HCT116 (cell line): ENCODE measurements around the gene PDK1. TPM values are rescaled to one million over a fixed set of nuclear protein-coding genes. Genes with fewer than 3 reads are reported as not detected.

Experiments
- ATAC-seq: fragments of 200-7000 bp; cut with Tn5 transposase; 2 replicates; pipeline ENCODE4 v1.9.1; 2020; ENCODE audit warnings: mild to moderate bottlenecking, moderate library complexity
- BruUV-seq: library from RNA; stranded (reverse); fragments of 400-500 nt; replicated peaks from 2 replicates; lab custom pipeline; 2021; lab: Mats Ljungman, UMichigan
- CTCF ChIA-PET: fragments of 300-600 bp; sonication (Branson Sonifier 250); formaldehyde crosslinking; loops from one replicate; lab custom pipeline; 2021; ENCODE audit warnings: antibody characterized with exemption; lab: Charles Lee
- POLR2A ChIA-PET: fragments of 300-600, 350-600 bp; sonication (Branson Sonifier 250); formaldehyde crosslinking; loops from one replicate; lab custom pipeline; 2021; ENCODE audit warnings: antibody characterized with exemption; lab: Charles Lee
- RAD21 ChIA-PET, 2 experiments: fragments of 300-600 bp; sonication (Branson Sonifier 250); formaldehyde crosslinking; loops; one replicate each; lab custom pipeline; 2023; ENCODE audit warnings: low total read pairs in 2 of 2; ENCODE audit not compliant: uncharacterized antibody in 2 of 2, unreplicated experiment in 2 of 2, low non-redundant PET in 1 of 2; lab: Charles Lee
- DNase-seq: peaks from one replicate; pipeline ENCODE4 v3.0.0-alpha.2; 2010; ENCODE audit warnings: low read depth, low spot score
- H2AFZ ChIP-seq: fragments of 200-600 bp; shearing (Covaris generic), sonication (generic); 2 replicates; pipeline ENCODE4 v1.6.1; 2017; ENCODE audit warnings: low read depth, mixed run types, mixed read lengths, antibody characterized with exemption, low read length; ENCODE audit not compliant: poor library complexity, severe bottlenecking
- H3K27ac ChIP-seq: 2 replicates; pipeline ENCODE4 v1.5.1; 2012; ENCODE audit warnings: low read depth, low read length
- H3K27me3 ChIP-seq: fragments of 200-600 bp; sonication (generic); 2 replicates; pipeline ENCODE4 v1.6.1; 2016; ENCODE audit warnings: mixed run types, low read length, mixed read lengths; ENCODE audit not compliant: insufficient read depth
- H3K36me3 ChIP-seq, 2 experiments: fragments of 200-500 bp in 1 of 2; fragments of 200-600 bp in 1 of 2; sonication (Bioruptor generic) in 1 of 2; sonication (generic) in 1 of 2; 2 replicates each; pipeline versions ENCODE4 v1.5.1 to v1.6.1; 2014 to 2016; ENCODE audit warnings: low read length in 2 of 2, inconsistent platforms in 1 of 2, mixed read lengths in 1 of 2, mixed run types in 1 of 2; ENCODE audit not compliant: insufficient read depth in 2 of 2, control insufficient read depth in 1 of 2
- H3K4me1 ChIP-seq, 2 experiments: fragments of 200-600 bp in 1 of 2; sonication (generic) in 1 of 2; 2 replicates each; pipeline versions ENCODE4 v1.5.1 to v1.6.1; 2012 to 2017; ENCODE audit warnings: low read length in 2 of 2, inconsistent platforms in 1 of 2, mild to moderate bottlenecking in 1 of 2, mixed read lengths in 1 of 2, mixed run types in 1 of 2, moderate library complexity in 1 of 2; ENCODE audit not compliant: insufficient read depth in 2 of 2, control insufficient read depth in 1 of 2
- H3K4me2 ChIP-seq: fragments of 200-600 bp; sonication (generic); 2 replicates; pipeline ENCODE4 v1.6.1; 2017; ENCODE audit warnings: mixed run types, low read length, mixed read lengths
- H3K4me3 ChIP-seq, 2 experiments: fragments of 200-600 bp in 1 of 2; sonication (generic) in 1 of 2; replicated peaks in 1 of 2; 2 replicates each; pipeline ENCODE4 v1.5.1; 2011 to 2016; ENCODE audit warnings: low read length in 2 of 2, control low read depth in 1 of 2, low read depth in 1 of 2, mild to moderate bottlenecking in 1 of 2, mixed read lengths in 1 of 2, mixed run types in 1 of 2
- H3K79me2 ChIP-seq: fragments of 200-600 bp; sonication (generic); 2 replicates; pipeline ENCODE4 v1.6.1; 2017; ENCODE audit warnings: mild to moderate bottlenecking, mixed run types, low read length, moderate library complexity, mixed read lengths; ENCODE audit not compliant: insufficient read depth
- H3K9ac ChIP-seq: fragments of 200-600 bp; sonication (generic); 2 replicates; pipeline ENCODE4 v1.6.1; 2016; ENCODE audit warnings: low read length, mixed read lengths
- H3K9me2 ChIP-seq: fragments of 200-600 bp; sonication (generic), shearing (Covaris generic); 2 replicates; pipeline ENCODE4 v1.6.1; 2017; ENCODE audit warnings: mixed run types, mild to moderate bottlenecking, moderate library complexity; ENCODE audit not compliant: insufficient read depth
- H3K9me3 ChIP-seq, 2 experiments: fragments of 200-500 bp in 1 of 2; fragments of 200-600 bp in 1 of 2; sonication (Bioruptor generic) in 1 of 2; sonication (generic) in 1 of 2; 2 replicates each; pipeline ENCODE4 v1.6.1; 2014 to 2017; ENCODE audit warnings: low read length in 2 of 2, mixed read lengths in 2 of 2, inconsistent platforms in 1 of 2, low read depth in 1 of 2, mild to moderate bottlenecking in 1 of 2, mixed run types in 1 of 2, moderate library complexity in 1 of 2; ENCODE audit not compliant: control insufficient read depth in 1 of 2, insufficient read depth in 1 of 2
- H4K20me1 ChIP-seq: fragments of 200-600 bp; sonication (generic), shearing (Covaris generic); 2 replicates; pipeline ENCODE4 v1.6.1; 2017; ENCODE audit warnings: mixed run types, mild to moderate bottlenecking, moderate library complexity; ENCODE audit not compliant: insufficient read depth
- ATF3 ChIP-seq: IDR thresholded peaks from 2 replicates; pipeline ENCODE4 v1.6.1; 2012
- CBX3 ChIP-seq: IDR thresholded peaks from 2 replicates; pipeline ENCODE4 v1.6.1; 2012; ENCODE audit warnings: low read depth
- CTCF ChIP-seq, 3 experiments: fragments of 200-600 bp in 1 of 3; sonication (generic) in 1 of 3; IDR thresholded peaks in 2 of 3; conservative IDR thresholded peaks in 1 of 3; 2 replicates each; pipeline ENCODE4 v1.5.1; 2012 to 2017; ENCODE audit warnings: low read depth in 2 of 3, low read length in 2 of 3, antibody characterized with exemption in 1 of 3, borderline replicate concordance in 1 of 3, control low read depth in 1 of 3, mild to moderate bottlenecking in 1 of 3, mixed read lengths in 1 of 3, mixed run types in 1 of 3, moderate library complexity in 1 of 3; ENCODE audit not compliant: insufficient read depth in 1 of 3
- EGR1 ChIP-seq: IDR thresholded peaks from 2 replicates; pipeline ENCODE4 v1.6.1; 2012; ENCODE audit warnings: low read depth
- EZH2 ChIP-seq: fragments of 200-600 bp; sonication (generic); IDR thresholded peaks from 2 replicates; pipeline ENCODE4 v1.6.1; 2017; ENCODE audit warnings: antibody characterized with exemption, mixed run types
- FOSL1 ChIP-seq: IDR thresholded peaks from 2 replicates; pipeline ENCODE4 v1.6.1; 2012; ENCODE audit warnings: low read depth
- JUND ChIP-seq: IDR thresholded peaks from 2 replicates; pipeline ENCODE4 v1.6.1; 2012
- MAX ChIP-seq: IDR thresholded peaks from 2 replicates; pipeline ENCODE4 v1.6.1; 2012
- POLR2A ChIP-seq: IDR thresholded peaks from 2 replicates; pipeline ENCODE4 v1.7.0; 2011; ENCODE audit warnings: borderline replicate concordance; ENCODE audit not compliant: insufficient read depth, insufficient read length; ENCODE audit errors: extremely low read depth
- POLR2AphosphoS5 ChIP-seq: IDR thresholded peaks from 2 replicates; pipeline ENCODE4 v1.6.1; 2011; ENCODE audit warnings: mild to moderate bottlenecking, low read depth, low read length, moderate library complexity
- RAD21 ChIP-seq: IDR thresholded peaks from 2 replicates; pipeline ENCODE4 v1.6.1; 2012; ENCODE audit warnings: low read depth, mild to moderate bottlenecking
- SP1 ChIP-seq: IDR thresholded peaks from 2 replicates; pipeline ENCODE4 v1.6.1; 2012; ENCODE audit warnings: low read depth
- SRF ChIP-seq: IDR thresholded peaks from 2 replicates; pipeline ENCODE4 v1.6.1; 2012; ENCODE audit warnings: low read depth
- TCF7L2 ChIP-seq: IDR thresholded peaks from 2 replicates; pipeline ENCODE4 v1.7.0; 2011; ENCODE audit warnings: borderline replicate concordance, inconsistent platforms; ENCODE audit not compliant: insufficient read depth, insufficient read length; ENCODE audit errors: extremely low read depth
- ZNF274 ChIP-seq: fragments of 200-500 bp; sonication (Bioruptor generic); IDR thresholded peaks from 2 replicates; pipeline ENCODE4 v1.6.1; 2014; ENCODE audit warnings: mild to moderate bottlenecking, low read depth, low read length, inconsistent platforms
- intact Hi-C: fragments of 100-400 bp; cut with micrococcal nuclease; formaldehyde crosslinking; loops from 2 replicates; pipeline ENCODE4 v1.10.0; 2022
- total RNA-seq: library from RNA; stranded (reverse); gene quantifications from one replicate; pipeline ENCODE4 v1.2.1, GENCODE V29; 2021; ENCODE audit not compliant: unreplicated experiment

The PDK1 gene
- total RNA-seq, 1 experiment from 2014 or later, result 21.3 TPM

GRCh38 chr2:172554352-172555271, 1.3 kb upstream of the PDK1 start:
- ChIA-PET POLR2A (interaction anchor here (1.0 kb wide), 1 partner anchor 21 kb away, joined by 3 read pairs; no protein-coding TSS in a partner anchor), CTCF (no interaction called here), RAD21 (no interaction called here)
- BruUV-seq, result no TSS peak
- H3K4me1 ChIP-seq, result peaks cover 5 to 33% of the 10 kb centered on the region in 2 experiments; a peak in 3 of 4 replicates
- H4K20me1 ChIP-seq, result no peaks in the 10 kb centered on the region
- H3K9me3 ChIP-seq, result no peaks in the 10 kb centered on the region
- H3K36me3 ChIP-seq, result no peaks in the 10 kb centered on the region
- no peak overlapping the region for H3K27ac ChIP-seq
- peak overlapping the region; percentile 53; the same call in 1 of the 2 replicates for H3K9ac ChIP-seq
- no peak for ATAC-seq
- H3K4me2 ChIP-seq, result peak overlapping the region; percentile 96
- no peaks in the 10 kb centered on the region for H3K27me3 ChIP-seq
- no peak for TF ChIP-seq ATF3
- no peak for TF ChIP-seq CBX3
- TF ChIP-seq EZH2, result no peak
- no peak for TF ChIP-seq FOSL1
- TF ChIP-seq EGR1, result no peak
- TF ChIP-seq TCF7L2, result no peak
- no peak for TF ChIP-seq RAD21
- TF ChIP-seq MAX, result no peak
- no peak for TF ChIP-seq CTCF (IDR thresholded peaks at IDR 0.05 in 2 of 3, conservative IDR thresholded peaks at IDR 0.05 in 1 of 3; ENCODE audit: borderline replicate concordance in 1 of 3, insufficient read depth in 1 of 3, low read depth in 2 of 3, low read length in 2 of 3)
- TF ChIP-seq SRF, result no peak
- TF ChIP-seq SP1, result no peak
- no peak for TF ChIP-seq JUND
- no peak for TF ChIP-seq POLR2A
- TF ChIP-seq ZNF274, result no peak
- TF ChIP-seq POLR2AphosphoS5, result no peak
- intact Hi-C loops, result no loop called here
- no peaks in the 10 kb centered on the region for H3K9me2 ChIP-seq
- peak overlapping the region; percentile 64 to 66 for H3K4me3 ChIP-seq
- peaks cover 22% of the 10 kb centered on the region for H3K79me2 ChIP-seq
- H2AFZ ChIP-seq, result peak overlapping the region; percentile 64
- no peak for DNase-seq
